Measurements from ENCODE around the gene FTO.

GRCh38 chr16:54128629-54129234, 424.8 kb downstream of the FTO start:
- no peak for TF ChIP-seq POLR2A (IDR thresholded peaks at IDR 0.05)
- no peak for TF ChIP-seq CTCF (IDR thresholded peaks at IDR 0.05)

Measured in testis (tissue), 2 donors.